Astrocyte (in vitro differentiated cells and primary cell): Measurements from ENCODE around the gene G6PC1. TPM values are rescaled to one million over a fixed set of nuclear protein-coding genes. Genes with fewer than 3 reads are reported as not detected.
A peak's percentile ranks its signal among the peaks of the same experiment; 100 is the strongest.
"Not testable (repeated sequence)": the region's sequence is repeated elsewhere in the genome, so short reads cannot be mapped to it uniquely, and the experiment has no call there.

Experiments used
- DNase-seq: peaks from one replicate; pipeline ENCODE4 v3.0.0-alpha.2; 2010; ENCODE audit warnings: low read depth
- FAIRE-seq: peaks from 2 replicates; lab custom pipeline; 2011; peaks lifted over from hg19 to GRCh38; lab: Jason Lieb, UNC
- H2AFZ ChIP-seq: 2 replicates; pipeline ENCODE4 v1.6.0; 2012; ENCODE audit warnings: low read depth, low read length, inconsistent platforms
- H3K27ac ChIP-seq: 2 replicates; pipeline ENCODE4 v1.5.1; 2011; ENCODE audit warnings: low read depth, low read length, inconsistent platforms
- H3K27me3 ChIP-seq: 2 replicates; pipeline ENCODE4 v1.6.0; 2011; ENCODE audit warnings: low read length, inconsistent platforms; ENCODE audit not compliant: insufficient read depth
- H3K36me3 ChIP-seq: 2 replicates; pipeline ENCODE4 v1.5.1; 2011; ENCODE audit warnings: low read length, inconsistent platforms; ENCODE audit not compliant: insufficient read depth
- H3K4me1 ChIP-seq: 2 replicates; pipeline ENCODE4 v1.5.1; 2011; ENCODE audit warnings: low read length, inconsistent platforms; ENCODE audit not compliant: insufficient read depth
- H3K4me2 ChIP-seq: 2 replicates; pipeline ENCODE4 v1.6.0; 2012; ENCODE audit warnings: low read length, inconsistent platforms
- H3K4me3 ChIP-seq: 2 replicates; pipeline ENCODE4 v1.5.1; 2011; ENCODE audit warnings: low read depth, mild to moderate bottlenecking, low read length, inconsistent platforms; ENCODE audit not compliant: insufficient read depth
- H3K79me2 ChIP-seq: 2 replicates; pipeline ENCODE4 v1.6.0; 2012; ENCODE audit warnings: mild to moderate bottlenecking, low read length, inconsistent platforms; ENCODE audit not compliant: insufficient read depth
- H3K9ac ChIP-seq: 2 replicates; pipeline ENCODE4 v1.6.0; 2012; ENCODE audit warnings: mild to moderate bottlenecking, low read length, inconsistent platforms
- H3K9me3 ChIP-seq: 2 replicates; pipeline ENCODE4 v1.5.1; 2012; ENCODE audit warnings: low read depth, mild to moderate bottlenecking, low read length, inconsistent platforms; ENCODE audit not compliant: insufficient read depth
- H4K20me1 ChIP-seq: 2 replicates; pipeline ENCODE4 v1.6.0; 2012; ENCODE audit warnings: low read length, inconsistent platforms; ENCODE audit not compliant: insufficient read depth
- H3K27ac Mint-ChIP-seq: one replicate; pipeline ENCODE4 v1.8.0; 2021; ENCODE audit warnings: mild to moderate bottlenecking, mixed read lengths; ENCODE audit not compliant: unreplicated experiment
- H3K27me3 Mint-ChIP-seq: one replicate; pipeline ENCODE4 v1.8.0; 2021; ENCODE audit warnings: low read depth, mixed read lengths; ENCODE audit not compliant: unreplicated experiment
- H3K36me3 Mint-ChIP-seq: one replicate; pipeline ENCODE4 v1.8.0; 2021; ENCODE audit warnings: low read depth, mixed read lengths; ENCODE audit not compliant: unreplicated experiment
- H3K4me1 Mint-ChIP-seq: one replicate; pipeline ENCODE4 v1.8.0; 2021; ENCODE audit warnings: low read depth, mixed read lengths; ENCODE audit not compliant: unreplicated experiment
- H3K4me3 Mint-ChIP-seq: one replicate; pipeline ENCODE4 v1.8.0; 2021; ENCODE audit warnings: mild to moderate bottlenecking, moderate library complexity, mixed read lengths; ENCODE audit not compliant: unreplicated experiment
- H3K9me3 Mint-ChIP-seq: one replicate; pipeline ENCODE4 v1.8.0; 2021; ENCODE audit warnings: mild to moderate bottlenecking, mixed read lengths; ENCODE audit not compliant: unreplicated experiment
- CTCF ChIP-seq: IDR thresholded peaks from 2 replicates; pipeline ENCODE4 v1.5.1; 2011; ENCODE audit warnings: low read depth, mild to moderate bottlenecking, inconsistent platforms, low read length, moderate library complexity; ENCODE audit not compliant: insufficient read depth
- EZH2 ChIP-seq: IDR thresholded peaks from 2 replicates; pipeline ENCODE4 v1.6.1; 2012; ENCODE audit warnings: mild to moderate bottlenecking, low read length, inconsistent platforms; ENCODE audit not compliant: insufficient read depth
- total RNA-seq: library from RNA; stranded (reverse); gene quantifications from 2 replicates; pipeline ENCODE4 v1.2.1, GENCODE V29; 2021

The G6PC1 gene
- total RNA-seq, 1 donor from 2014 or later, result not detected

GRCh38 chr17:42879596-42879985 lies 21.0 kb upstream of the G6PC1 start:
- DNase-seq, result peak; percentile 35

GRCh38 chr17:42880776-42881310 lies 19.8 kb upstream of the G6PC1 start:
- no peaks in the 10 kb centered on the region for H3K9me3 ChIP-seq
- no peaks in the 10 kb centered on the region for H3K4me1 ChIP-seq
- H2AFZ ChIP-seq, result no peak overlapping the region
- no peaks in the 10 kb centered on the region for H3K79me2 ChIP-seq
- H4K20me1 ChIP-seq, result no peaks in the 10 kb centered on the region
- no peaks in the 10 kb centered on the region for H3K36me3 ChIP-seq
- Mint-ChIP-seq H3K4me1 (peaks cover 11% of the 10 kb centered on the region), H3K27ac (no peak overlapping the region), H3K27me3 (peaks cover 19% of the 10 kb centered on the region), H3K36me3 (peaks cover 2% of the 10 kb centered on the region), H3K9me3 (no peaks in the 10 kb centered on the region), H3K4me3 (no peak overlapping the region)
- no peak overlapping the region for H3K27ac ChIP-seq
- TF ChIP-seq CTCF, result no peak
- TF ChIP-seq EZH2, result no peak
- no peak overlapping the region for H3K4me2 ChIP-seq
- DNase-seq, result no peak
- H3K4me3 ChIP-seq, result no peak overlapping the region
- no peak overlapping the region for H3K9ac ChIP-seq
- no peak for FAIRE-seq
- peaks cover 24% of the 10 kb centered on the region for H3K27me3 ChIP-seq

More at GRCh38 chr17:42879596-42879985, 21.0 kb upstream of the G6PC1 start:
- no peak overlapping the region for H3K4me3 Mint-ChIP-seq
- peaks cover 19% of the 10 kb centered on the region for H3K27me3 Mint-ChIP-seq
- no peak for TF ChIP-seq EZH2
- no peak for TF ChIP-seq CTCF
- H2AFZ ChIP-seq, result no peak overlapping the region
- H3K9me3 Mint-ChIP-seq, result no peaks in the 10 kb centered on the region
- no peaks in the 10 kb centered on the region for H4K20me1 ChIP-seq
- H3K4me2 ChIP-seq, result no peak overlapping the region
- FAIRE-seq, result no peak
- peak overlapping the region; percentile 69 for H3K27ac Mint-ChIP-seq
- H3K36me3 Mint-ChIP-seq, result peaks cover 2% of the 10 kb centered on the region
- no peaks in the 10 kb centered on the region for H3K36me3 ChIP-seq
- no peaks in the 10 kb centered on the region for H3K79me2 ChIP-seq
- H3K4me1 ChIP-seq, result no peaks in the 10 kb centered on the region
- no peak overlapping the region for H3K4me3 ChIP-seq
- H3K9me3 ChIP-seq, result no peaks in the 10 kb centered on the region
- no peak overlapping the region for H3K9ac ChIP-seq
- peaks cover 11% of the 10 kb centered on the region for H3K4me1 Mint-ChIP-seq
- H3K27me3 ChIP-seq, result peaks cover 18% of the 10 kb centered on the region
- H3K27ac ChIP-seq, result no peak overlapping the region

DNA sequence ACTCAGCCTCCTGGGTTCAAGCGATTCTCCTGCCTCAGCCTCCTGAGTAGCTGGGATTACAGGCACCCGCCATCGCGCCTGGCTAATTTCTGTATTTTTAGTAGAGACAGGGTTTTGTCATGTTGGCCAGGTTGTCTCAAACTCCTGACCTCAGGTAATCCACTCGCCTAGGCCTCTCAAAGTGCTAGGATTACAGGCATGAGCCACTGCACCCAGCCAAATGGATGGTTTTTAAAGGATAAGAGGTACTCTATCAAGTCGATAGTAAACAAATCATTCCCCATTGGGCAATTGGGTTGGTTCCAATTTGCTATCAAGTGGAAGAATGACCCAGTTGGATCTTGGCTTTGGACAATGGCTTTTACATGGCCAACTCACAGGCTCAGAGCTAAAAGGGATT lies 18.9 kb upstream of the G6PC1 start:
- not testable (repeated sequence) for H3K36me3 ChIP-seq, H3K4me3 ChIP-seq, H3K9me3 Mint-ChIP-seq, H4K20me1 ChIP-seq, H3K27ac Mint-ChIP-seq, H3K27ac ChIP-seq, H3K36me3 Mint-ChIP-seq, H3K79me2 ChIP-seq, H3K9me3 ChIP-seq, H3K4me3 Mint-ChIP-seq, H3K4me2 ChIP-seq, H3K4me1 ChIP-seq, DNase-seq, FAIRE-seq, H3K9ac ChIP-seq, H2AFZ ChIP-seq
- peaks cover 22% of the 10 kb centered on the region for H3K27me3 Mint-ChIP-seq
- H3K27me3 ChIP-seq, result peaks cover 22% of the 10 kb centered on the region
- peaks cover 11% of the 10 kb centered on the region for H3K4me1 Mint-ChIP-seq
